Fibroblast of lung (primary cell): ENCODE results near the gene NUP43.
A peak's percentile ranks its signal among the peaks of the same experiment; 100 is the strongest.

Experiments
- EZH2 ChIP-seq: IDR thresholded peaks from 2 replicates; pipeline ENCODE4 v1.5.1; 2012; ENCODE audit warnings: low read length, control low read depth, mild to moderate bottlenecking; ENCODE audit errors: missing control alignments
- TF ChIP-seq, protein P1 (sequence below), 2 donors: IDR thresholded peaks in 1 of 2; conservative IDR thresholded peaks in 1 of 2; 1 replicate in 1 of 2; 2 replicates in 1 of 2; pipeline ENCODE4 v1.5.1; 2011 to 2012; ENCODE audit warnings: low read length in 2 of 2, control low read depth in 1 of 2, inconsistent platforms in 1 of 2, low read depth in 1 of 2, mild to moderate bottlenecking in 1 of 2

DNA sequence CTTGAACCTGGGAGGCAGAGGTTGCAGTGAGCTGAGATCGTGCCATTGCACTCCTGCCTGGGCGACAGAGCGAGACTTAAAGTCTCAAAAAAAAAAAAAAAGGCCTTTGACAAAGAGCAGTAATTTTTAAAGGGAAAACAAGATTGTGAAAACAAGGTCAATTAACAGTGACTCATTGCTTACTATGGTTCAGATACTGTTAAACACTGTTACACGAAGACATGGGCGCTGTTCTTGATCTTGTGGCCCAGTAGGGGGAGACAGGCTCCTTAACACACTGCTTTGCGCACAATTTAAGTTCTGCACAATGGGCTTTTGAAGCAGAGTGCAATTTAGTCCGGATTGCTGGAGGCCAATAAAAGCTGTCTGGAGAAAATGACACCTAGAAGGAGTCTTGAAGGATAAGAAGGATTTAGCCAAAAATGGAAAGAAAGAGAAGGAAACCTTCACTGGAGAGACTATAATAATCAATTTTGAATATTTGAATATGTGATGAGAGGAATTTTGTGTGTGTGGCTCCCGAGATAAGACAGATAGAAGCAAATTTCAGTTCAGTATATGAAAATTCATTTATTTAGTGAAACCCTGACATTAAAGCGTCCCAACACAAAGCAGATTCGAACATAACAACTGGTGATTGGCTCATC, 22.4 kb downstream of the NUP43 start:
- TF ChIP-seq, protein P1, sequence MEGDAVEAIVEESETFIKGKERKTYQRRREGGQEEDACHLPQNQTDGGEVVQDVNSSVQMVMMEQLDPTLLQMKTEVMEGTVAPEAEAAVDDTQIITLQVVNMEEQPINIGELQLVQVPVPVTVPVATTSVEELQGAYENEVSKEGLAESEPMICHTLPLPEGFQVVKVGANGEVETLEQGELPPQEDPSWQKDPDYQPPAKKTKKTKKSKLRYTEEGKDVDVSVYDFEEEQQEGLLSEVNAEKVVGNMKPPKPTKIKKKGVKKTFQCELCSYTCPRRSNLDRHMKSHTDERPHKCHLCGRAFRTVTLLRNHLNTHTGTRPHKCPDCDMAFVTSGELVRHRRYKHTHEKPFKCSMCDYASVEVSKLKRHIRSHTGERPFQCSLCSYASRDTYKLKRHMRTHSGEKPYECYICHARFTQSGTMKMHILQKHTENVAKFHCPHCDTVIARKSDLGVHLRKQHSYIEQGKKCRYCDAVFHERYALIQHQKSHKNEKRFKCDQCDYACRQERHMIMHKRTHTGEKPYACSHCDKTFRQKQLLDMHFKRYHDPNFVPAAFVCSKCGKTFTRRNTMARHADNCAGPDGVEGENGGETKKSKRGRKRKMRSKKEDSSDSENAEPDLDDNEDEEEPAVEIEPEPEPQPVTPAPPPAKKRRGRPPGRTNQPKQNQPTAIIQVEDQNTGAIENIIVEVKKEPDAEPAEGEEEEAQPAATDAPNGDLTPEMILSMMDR (conservative IDR thresholded peaks at IDR 0.05 in 1 of 2, IDR thresholded peaks at IDR 0.05 in 1 of 2; ENCODE audit: low read depth in 1 of 2, low read length in 2 of 2), result peak; percentile 90 to 92
- TF ChIP-seq EZH2, result no peak
